K562 (cell line): Measurements from ENCODE around the gene OXSR1. TPM values are rescaled to one million over a fixed set of nuclear protein-coding genes. Genes with fewer than 3 reads are reported as not detected.

ENCODE experiments used
- DACH1 ChIP-seq: fragments of 450-650 bp; IDR thresholded peaks from 2 replicates; pipeline ENCODE4 v1.6.1; 2018; ENCODE audit not compliant: partially characterized antibody
- ETS2 ChIP-seq: IDR thresholded peaks from 2 replicates; pipeline ENCODE4 v1.6.1; 2016; ENCODE audit warnings: borderline replicate concordance, missing genetic modification characterization, mild to moderate bottlenecking, moderate library complexity, missing compliant biosample characterization; ENCODE audit not compliant: poor library complexity, severe bottlenecking
- HNRNPLL ChIP-seq: fragments of 200-400 bp; formaldehyde crosslinking; IDR thresholded peaks from 2 replicates; pipeline ENCODE4 v1.6.1; 2017; ENCODE audit warnings: low read length, low read depth, mild to moderate bottlenecking; ENCODE audit not compliant: poor library complexity, severe bottlenecking
- PHF20 ChIP-seq: fragments of 450-650 bp; IDR thresholded peaks from 2 replicates; pipeline ENCODE4 v1.6.1; 2018; ENCODE audit not compliant: partially characterized antibody
- RB1 ChIP-seq: fragments of 450-650 bp; IDR thresholded peaks from 2 replicates; pipeline ENCODE4 v1.6.1; 2017; ENCODE audit warnings: low read depth, mild to moderate bottlenecking
- SIN3B ChIP-seq: fragments of 450-650 bp; IDR thresholded peaks from 2 replicates; pipeline ENCODE4 v1.6.1; 2017; ENCODE audit warnings: low read depth, mild to moderate bottlenecking, moderate library complexity
- SRSF9 ChIP-seq: fragments of 200-400 bp; formaldehyde crosslinking; IDR thresholded peaks from 2 replicates; pipeline ENCODE4 v1.6.1; 2017; ENCODE audit warnings: low read depth, low read length, borderline replicate concordance
- TSC22D4 ChIP-seq: fragments of 450-650 bp; IDR thresholded peaks from 2 replicates; pipeline ENCODE4 v1.6.1; 2016; ENCODE audit warnings: missing genetic modification characterization, missing biosample characterization, control low read depth
- ZNF449 ChIP-seq: fragments of 250-450 bp; sonication (Bioruptor Pico); IDR thresholded peaks from 2 replicates; pipeline ENCODE4 v1.8.0; 2022; ENCODE audit warnings: moderate library complexity, mild to moderate bottlenecking, inconsistent platforms
- ZNF717 ChIP-seq: fragments of 250-450 bp; sonication (Bioruptor Pico); IDR thresholded peaks from 2 replicates; pipeline ENCODE4 v1.5.0; 2021
- polyA plus RNA-seq, 8 experiments: library from polyadenylated mRNA; depleted of rRNA in 4 of 8; stranded (reverse) in 5 of 8; unstranded in 3 of 8; fragments of >200 nt; fragmentation: Nextera tagmentation in 2 of 8; fragmentation: Illumina TruSeq in 1 of 8; extraction: Ambion mirVana in 2 of 8; extraction: Trizol in 1 of 8; gene quantifications; 2 replicates each; pipeline versions ENCODE4 v1.2.1 to v1.2.3, GENCODE V29; 2011 to 2014; ENCODE audit warnings: inconsistent platforms in 1 of 8, missing spikeins in 1 of 8
- total RNA-seq, 7 experiments: library from RNA; depleted of rRNA in 6 of 7; stranded (reverse); fragments of >200 nt in 6 of 7; fragmentation: Illumina TruSeq in 2 of 7; extraction: Trizol in 2 of 7; gene quantifications; 2 replicates each; pipeline versions ENCODE4 v1.2.1 to v1.2.3, GENCODE V29; 2011 to 2021; ENCODE audit warnings: low replicate concordance in 1 of 7
- TF ChIP-seq, protein P1 (sequence below): fragments of 200-800 bp; sonication (Bioruptor generic); IDR thresholded peaks from 2 replicates; pipeline ENCODE4 v1.6.1; 2016; ENCODE audit warnings: missing genetic modification characterization, missing compliant biosample characterization
- TF ChIP-seq, protein P2 (sequence below): sonication (generic); formaldehyde crosslinking; IDR thresholded peaks from 2 replicates; pipeline ENCODE4 v1.5.0; 2020; ENCODE audit warnings: missing genetic modification reagents
- TF ChIP-seq, protein P3 (sequence below): IDR thresholded peaks from 2 replicates; pipeline ENCODE4 v1.6.1; 2016; ENCODE audit warnings: missing genetic modification characterization, missing compliant biosample characterization
- TF ChIP-seq, protein P4 (sequence below): fragments of 450-650 bp; formaldehyde crosslinking; IDR thresholded peaks from 2 replicates; pipeline ENCODE4 v1.4.0; 2020; ENCODE audit warnings: mild to moderate bottlenecking, moderate library complexity

The OXSR1 gene
- total and polyA plus RNA-seq, 9 of the 15 experiments (the other 6 are each of a cell fraction or from before 2014, with no cell fraction given): 15.7 to 87.6 (median 48.7) TPM

DNA sequence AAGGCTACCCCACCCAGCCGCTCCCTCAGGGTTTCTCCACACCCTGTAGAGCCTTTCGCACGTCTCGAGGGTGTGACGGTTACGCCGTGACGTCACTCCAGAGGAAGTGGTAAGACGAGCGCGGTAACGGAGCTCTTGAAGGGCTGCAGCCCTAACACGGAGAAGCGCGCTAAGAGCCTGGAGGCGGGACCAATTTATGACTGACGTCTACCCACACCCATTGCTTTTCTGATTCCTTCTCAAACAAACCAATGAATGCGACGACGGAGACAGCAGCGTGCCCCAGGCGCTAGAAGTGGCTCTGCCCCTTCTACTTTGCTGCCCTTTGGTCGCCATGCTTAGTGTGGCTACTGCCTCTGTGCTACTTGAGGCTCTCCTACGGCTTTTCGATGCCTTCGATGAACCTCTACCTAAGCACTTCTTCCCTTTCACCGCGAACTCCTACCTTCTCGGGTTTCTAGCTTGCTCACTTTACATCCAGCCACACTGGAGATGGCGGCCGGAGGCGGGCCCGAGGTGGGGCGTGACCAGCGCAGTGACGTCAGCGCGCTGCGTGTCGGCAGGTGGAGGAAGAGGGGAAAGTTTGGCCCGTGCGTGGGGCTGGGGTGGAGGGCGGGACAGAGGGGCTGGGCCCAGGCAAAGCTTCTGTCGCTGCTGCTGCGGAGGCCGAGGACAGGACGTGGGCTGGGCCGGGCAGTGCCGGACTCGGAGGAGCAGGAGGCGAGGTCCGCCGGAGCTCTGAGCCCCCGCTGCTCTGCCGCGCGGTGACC is at the start of gene OXSR1 (continued):
- TF ChIP-seq, protein P1, sequence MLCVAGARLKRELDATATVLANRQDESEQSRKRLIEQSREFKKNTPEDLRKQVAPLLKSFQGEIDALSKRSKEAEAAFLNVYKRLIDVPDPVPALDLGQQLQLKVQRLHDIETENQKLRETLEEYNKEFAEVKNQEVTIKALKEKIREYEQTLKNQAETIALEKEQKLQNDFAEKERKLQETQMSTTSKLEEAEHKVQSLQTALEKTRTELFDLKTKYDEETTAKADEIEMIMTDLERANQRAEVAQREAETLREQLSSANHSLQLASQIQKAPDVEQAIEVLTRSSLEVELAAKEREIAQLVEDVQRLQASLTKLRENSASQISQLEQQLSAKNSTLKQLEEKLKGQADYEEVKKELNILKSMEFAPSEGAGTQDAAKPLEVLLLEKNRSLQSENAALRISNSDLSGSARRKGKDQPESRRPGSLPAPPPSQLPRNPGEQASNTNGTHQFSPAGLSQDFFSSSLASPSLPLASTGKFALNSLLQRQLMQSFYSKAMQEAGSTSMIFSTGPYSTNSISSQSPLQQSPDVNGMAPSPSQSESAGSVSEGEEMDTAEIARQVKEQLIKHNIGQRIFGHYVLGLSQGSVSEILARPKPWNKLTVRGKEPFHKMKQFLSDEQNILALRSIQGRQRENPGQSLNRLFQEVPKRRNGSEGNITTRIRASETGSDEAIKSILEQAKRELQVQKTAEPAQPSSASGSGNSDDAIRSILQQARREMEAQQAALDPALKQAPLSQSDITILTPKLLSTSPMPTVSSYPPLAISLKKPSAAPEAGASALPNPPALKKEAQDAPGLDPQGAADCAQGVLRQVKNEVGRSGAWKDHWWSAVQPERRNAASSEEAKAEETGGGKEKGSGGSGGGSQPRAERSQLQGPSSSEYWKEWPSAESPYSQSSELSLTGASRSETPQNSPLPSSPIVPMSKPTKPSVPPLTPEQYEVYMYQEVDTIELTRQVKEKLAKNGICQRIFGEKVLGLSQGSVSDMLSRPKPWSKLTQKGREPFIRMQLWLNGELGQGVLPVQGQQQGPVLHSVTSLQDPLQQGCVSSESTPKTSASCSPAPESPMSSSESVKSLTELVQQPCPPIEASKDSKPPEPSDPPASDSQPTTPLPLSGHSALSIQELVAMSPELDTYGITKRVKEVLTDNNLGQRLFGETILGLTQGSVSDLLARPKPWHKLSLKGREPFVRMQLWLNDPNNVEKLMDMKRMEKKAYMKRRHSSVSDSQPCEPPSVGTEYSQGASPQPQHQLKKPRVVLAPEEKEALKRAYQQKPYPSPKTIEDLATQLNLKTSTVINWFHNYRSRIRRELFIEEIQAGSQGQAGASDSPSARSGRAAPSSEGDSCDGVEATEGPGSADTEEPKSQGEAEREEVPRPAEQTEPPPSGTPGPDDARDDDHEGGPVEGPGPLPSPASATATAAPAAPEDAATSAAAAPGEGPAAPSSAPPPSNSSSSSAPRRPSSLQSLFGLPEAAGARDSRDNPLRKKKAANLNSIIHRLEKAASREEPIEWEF (CRISPR knock-in tag): no peak
- TF ChIP-seq HNRNPLL (peak; percentile 78), ETS2 (tag) (no peak), SRSF9 (no peak), ZNF449 (CRISPR knock-in tag) (no peak), PHF20 (peak; percentile 45), ZNF717 (no peak), RB1 (peak; percentile 71), TSC22D4 (tag) (no peak), SIN3B (no peak; the same call in 1 of the 2 replicates), DACH1 (no peak)
- TF ChIP-seq, protein P2, sequence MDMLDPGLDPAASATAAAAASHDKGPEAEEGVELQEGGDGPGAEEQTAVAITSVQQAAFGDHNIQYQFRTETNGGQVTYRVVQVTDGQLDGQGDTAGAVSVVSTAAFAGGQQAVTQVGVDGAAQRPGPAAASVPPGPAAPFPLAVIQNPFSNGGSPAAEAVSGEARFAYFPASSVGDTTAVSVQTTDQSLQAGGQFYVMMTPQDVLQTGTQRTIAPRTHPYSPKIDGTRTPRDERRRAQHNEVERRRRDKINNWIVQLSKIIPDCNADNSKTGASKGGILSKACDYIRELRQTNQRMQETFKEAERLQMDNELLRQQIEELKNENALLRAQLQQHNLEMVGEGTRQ: no peak
- TF ChIP-seq, protein P3, sequence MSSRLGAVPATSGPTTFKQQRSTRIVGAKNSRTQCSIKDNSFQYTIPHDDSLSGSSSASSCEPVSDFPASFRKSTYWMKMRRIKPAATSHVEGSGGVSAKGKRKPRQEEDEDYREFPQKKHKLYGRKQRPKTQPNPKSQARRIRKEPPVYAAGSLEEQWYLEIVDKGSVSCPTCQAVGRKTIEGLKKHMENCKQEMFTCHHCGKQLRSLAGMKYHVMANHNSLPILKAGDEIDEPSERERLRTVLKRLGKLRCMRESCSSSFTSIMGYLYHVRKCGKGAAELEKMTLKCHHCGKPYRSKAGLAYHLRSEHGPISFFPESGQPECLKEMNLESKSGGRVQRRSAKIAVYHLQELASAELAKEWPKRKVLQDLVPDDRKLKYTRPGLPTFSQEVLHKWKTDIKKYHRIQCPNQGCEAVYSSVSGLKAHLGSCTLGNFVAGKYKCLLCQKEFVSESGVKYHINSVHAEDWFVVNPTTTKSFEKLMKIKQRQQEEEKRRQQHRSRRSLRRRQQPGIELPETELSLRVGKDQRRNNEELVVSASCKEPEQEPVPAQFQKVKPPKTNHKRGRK (tag): no peak
- TF ChIP-seq, protein P4, sequence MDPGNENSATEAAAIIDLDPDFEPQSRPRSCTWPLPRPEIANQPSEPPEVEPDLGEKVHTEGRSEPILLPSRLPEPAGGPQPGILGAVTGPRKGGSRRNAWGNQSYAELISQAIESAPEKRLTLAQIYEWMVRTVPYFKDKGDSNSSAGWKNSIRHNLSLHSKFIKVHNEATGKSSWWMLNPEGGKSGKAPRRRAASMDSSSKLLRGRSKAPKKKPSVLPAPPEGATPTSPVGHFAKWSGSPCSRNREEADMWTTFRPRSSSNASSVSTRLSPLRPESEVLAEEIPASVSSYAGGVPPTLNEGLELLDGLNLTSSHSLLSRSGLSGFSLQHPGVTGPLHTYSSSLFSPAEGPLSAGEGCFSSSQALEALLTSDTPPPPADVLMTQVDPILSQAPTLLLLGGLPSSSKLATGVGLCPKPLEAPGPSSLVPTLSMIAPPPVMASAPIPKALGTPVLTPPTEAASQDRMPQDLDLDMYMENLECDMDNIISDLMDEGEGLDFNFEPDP (CRISPR knock-in tag): no peak
